Fibroblast of mammary gland (primary cell): Measurements from ENCODE around the gene KCNK15.

Experiments used
- DNase-seq: peaks from one replicate; pipeline ENCODE4 v3.0.0-alpha.2; 2010; ENCODE audit warnings: low read depth
- H3K4me3 ChIP-seq: 2 replicates; pipeline ENCODE4 v1.5.1; 2011; ENCODE audit warnings: low read depth, mild to moderate bottlenecking, low read length, moderate library complexity; ENCODE audit not compliant: control insufficient read depth
- CTCF ChIP-seq: conservative IDR thresholded peaks from 2 replicates; pipeline ENCODE4 v1.5.1; 2011; ENCODE audit warnings: low read depth, low read length, inconsistent platforms; ENCODE audit not compliant: control insufficient read depth, insufficient read depth

KCNK15 gene

GRCh38 chr20:44785768-44786167, 40.1 kb downstream of the KCNK15 start:
- no peak for TF ChIP-seq CTCF
- no peak for DNase-seq
- H3K4me3 ChIP-seq = no peak overlapping the region

GRCh38 chr20:44787299-44787698, 41.6 kb downstream of the KCNK15 start:
- H3K4me3 ChIP-seq = no peak overlapping the region
- no peak for TF ChIP-seq CTCF
- no peak for DNase-seq

DNA sequence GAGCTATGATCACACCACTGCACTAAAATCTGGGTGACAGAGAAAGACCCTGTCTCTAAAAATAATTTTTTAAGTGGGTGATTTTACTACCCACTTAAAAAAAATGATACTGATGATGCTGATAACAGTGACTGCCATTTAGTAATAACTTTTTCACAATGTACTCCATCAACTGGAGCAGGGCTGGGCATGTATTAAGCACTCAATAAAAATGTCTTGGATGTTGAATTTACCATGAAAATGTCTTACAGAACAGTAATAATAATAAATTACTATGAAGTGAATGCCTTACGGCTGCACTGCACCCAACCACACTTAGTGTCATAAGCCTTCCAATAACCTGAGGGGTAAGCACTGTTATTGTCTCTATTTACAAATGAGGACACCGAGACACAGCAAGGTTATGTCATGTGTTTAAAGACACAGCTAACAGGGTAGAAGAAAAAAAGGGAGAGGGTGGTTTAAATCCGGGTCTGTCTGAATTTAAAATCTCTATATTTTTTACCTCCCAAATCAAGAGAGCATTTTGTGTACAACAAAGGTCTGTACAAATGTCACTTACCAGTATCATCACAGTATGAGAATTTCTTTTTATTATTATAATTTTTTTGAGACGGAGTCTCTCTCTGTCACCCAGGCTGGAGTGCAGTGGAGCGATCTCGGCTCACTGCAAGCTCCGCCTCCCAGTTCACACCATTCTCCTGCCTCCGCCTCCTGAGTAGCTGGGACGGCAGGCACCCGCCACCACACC, 43.2 kb downstream of the KCNK15 start:
- H3K4me3 ChIP-seq = no peak overlapping the region
- no peak for TF ChIP-seq CTCF
- no peak for DNase-seq

DNA sequence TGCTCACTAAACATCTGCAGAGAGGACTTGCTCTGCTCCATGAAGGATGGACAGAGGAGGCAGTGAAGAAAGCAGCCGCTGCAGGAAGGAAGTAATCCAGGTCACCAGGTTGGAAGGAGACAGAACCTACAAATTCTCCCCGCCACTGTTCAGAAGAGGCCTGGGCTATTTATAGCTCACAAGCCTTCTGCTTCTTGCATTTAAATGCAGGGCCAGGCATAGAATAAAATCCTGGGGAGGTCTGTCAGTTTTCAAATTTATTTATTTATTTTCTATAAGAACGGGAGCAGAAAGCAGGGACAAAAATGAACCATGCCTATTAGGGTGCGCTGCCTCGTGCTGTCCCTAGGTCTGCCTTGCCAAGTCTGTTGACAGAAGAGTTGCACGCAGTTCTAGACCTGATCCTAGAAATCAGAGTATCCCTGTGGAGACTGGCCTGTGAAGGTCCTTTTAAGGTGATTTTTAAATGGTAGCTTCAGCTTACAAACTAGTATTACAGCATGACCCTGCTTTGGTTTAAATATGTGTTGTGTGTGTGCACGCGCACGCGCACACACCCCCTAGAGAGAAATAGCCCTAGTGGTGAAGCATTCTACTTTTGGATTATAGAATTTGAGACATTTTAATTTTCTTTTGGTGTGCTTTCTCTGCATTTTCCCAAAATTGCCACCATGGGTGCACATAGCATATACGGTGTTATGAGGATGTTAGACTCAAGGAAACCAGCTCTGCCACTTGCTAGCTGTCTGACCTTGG, 45.2 kb downstream of the KCNK15 start:
- DNase-seq = no peak
- H3K4me3 ChIP-seq = no peak overlapping the region
- no peak for TF ChIP-seq CTCF

DNA sequence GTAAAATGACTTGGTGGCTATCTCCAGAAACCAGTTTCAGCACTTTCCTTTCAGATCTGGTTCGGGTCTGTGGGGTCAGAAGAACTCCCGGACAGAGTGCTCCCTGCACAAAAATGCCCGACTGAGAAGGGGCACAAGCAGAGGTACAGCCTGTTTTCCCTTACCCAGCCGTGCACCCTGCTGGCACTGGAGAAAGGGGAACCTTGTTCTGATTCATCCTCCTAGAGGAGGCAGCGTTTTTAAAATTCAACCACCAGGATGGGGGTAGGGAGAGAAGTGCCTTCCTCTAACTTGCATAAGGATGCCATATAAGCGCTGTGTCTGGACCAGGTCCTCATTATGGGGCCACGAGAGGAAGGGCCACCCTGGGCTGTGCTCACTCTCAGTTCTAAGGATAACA, 47.1 kb downstream of the KCNK15 start:
- H3K4me3 ChIP-seq = no peak overlapping the region
- TF ChIP-seq CTCF = no peak
- DNase-seq = no peak

DNA sequence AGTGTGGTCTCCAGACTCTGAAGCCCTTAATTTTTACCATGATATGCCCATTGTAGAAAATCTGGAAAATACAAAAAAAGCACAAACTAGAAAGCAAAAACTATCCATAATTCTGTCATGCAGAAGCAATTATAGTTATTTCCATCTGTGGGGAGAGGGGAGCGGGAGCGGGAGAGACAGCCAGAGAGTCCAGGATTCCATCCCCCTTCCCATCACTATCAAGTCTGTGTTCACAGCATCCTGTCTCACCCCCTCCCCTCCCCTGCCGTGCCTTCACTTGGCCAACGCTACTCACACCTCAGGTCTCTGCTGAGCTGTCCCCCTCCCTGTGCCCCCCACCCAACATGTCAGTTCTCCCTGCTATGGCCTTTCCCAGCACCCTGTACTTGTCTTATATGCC, 50.2 kb downstream of the KCNK15 start:
- TF ChIP-seq CTCF = no peak
- H3K4me3 ChIP-seq = no peak overlapping the region
- DNase-seq = no peak
